Mucosa of stomach (tissue), 1 donor: ENCODE results near the gene MTFP1.
"Not testable (repeated sequence)": the region's sequence is repeated elsewhere in the genome, so short reads cannot be mapped to it uniquely, and the experiment has no call there.

ENCODE experiments used
- H3K27me3 ChIP-seq: one replicate; pipeline ENCODE4 v1.7.0; 2013; ENCODE audit warnings: mild to moderate bottlenecking, low read length; ENCODE audit not compliant: control insufficient read depth, insufficient read depth
- H3K36me3 ChIP-seq: one replicate; pipeline ENCODE4 v1.7.0; 2013; ENCODE audit warnings: low read length; ENCODE audit not compliant: control insufficient read depth, insufficient read depth
- H3K4me1 ChIP-seq: one replicate; pipeline ENCODE4 v1.7.0; 2013; ENCODE audit warnings: mild to moderate bottlenecking, low read length; ENCODE audit not compliant: control insufficient read depth, insufficient read depth
- H3K4me3 ChIP-seq: one replicate; pipeline ENCODE4 v1.7.0; 2013; ENCODE audit warnings: low read length
- H3K9ac ChIP-seq: one replicate; pipeline ENCODE4 v1.7.0; 2013; ENCODE audit warnings: mild to moderate bottlenecking, low read length, moderate library complexity
- H3K9me3 ChIP-seq: one replicate; pipeline ENCODE4 v1.7.0; 2013; ENCODE audit warnings: mild to moderate bottlenecking, low read length, moderate library complexity; ENCODE audit not compliant: control insufficient read depth
- donor health status: Pancreatic carcinoma.

The MTFP1 gene

DNA sequence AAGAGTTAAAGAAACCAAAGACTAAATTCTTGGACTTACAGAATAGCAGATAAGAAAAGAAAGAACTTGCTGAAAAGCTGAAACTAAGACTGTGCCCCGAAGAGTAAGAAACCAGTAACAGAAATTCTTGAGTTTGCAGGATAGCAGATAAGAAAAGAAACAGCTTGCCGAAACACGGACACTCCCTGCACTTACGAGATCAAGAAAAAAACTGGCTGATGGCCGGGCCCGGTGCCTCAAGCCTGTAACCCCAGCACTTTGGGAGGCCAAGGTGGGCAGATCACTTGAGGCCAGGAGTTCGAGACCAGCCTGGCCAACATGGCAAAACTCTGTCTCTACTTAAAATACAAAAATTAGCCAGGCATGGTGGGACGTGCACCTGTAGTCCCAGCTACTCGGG is 25.9 kb downstream of the MTFP1 start:
- not testable (repeated sequence) for H3K36me3 ChIP-seq, H3K27me3 ChIP-seq, H3K9me3 ChIP-seq, H3K9ac ChIP-seq, H3K4me1 ChIP-seq, H3K4me3 ChIP-seq

DNA sequence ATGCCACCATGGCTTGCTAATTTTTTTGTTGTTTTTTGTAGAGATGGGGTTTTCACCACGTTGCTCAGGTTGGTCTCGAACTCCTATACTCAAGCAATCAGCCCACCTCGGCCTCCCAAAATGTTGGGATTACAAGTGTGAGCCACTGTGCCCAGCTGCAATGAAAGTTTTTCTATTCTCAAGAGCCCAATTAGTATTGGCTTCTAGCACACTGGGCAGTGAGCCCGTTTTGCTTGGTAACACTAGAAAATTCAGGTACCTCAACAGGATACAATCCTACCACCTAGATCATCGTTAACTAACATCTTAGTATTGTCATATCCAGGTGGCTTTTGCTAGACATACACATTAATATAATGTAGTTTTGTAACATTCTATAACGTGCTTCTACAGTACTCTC is 27.3 kb downstream of the MTFP1 start:
- no peaks in the 10 kb centered on the region for H3K9me3 ChIP-seq
- H3K9ac ChIP-seq: no peak overlapping the region
- no peaks in the 10 kb centered on the region for H3K27me3 ChIP-seq
- no peak overlapping the region for H3K4me3 ChIP-seq
- H3K36me3 ChIP-seq: no peaks in the 10 kb centered on the region
- H3K4me1 ChIP-seq: no peaks in the 10 kb centered on the region

DNA sequence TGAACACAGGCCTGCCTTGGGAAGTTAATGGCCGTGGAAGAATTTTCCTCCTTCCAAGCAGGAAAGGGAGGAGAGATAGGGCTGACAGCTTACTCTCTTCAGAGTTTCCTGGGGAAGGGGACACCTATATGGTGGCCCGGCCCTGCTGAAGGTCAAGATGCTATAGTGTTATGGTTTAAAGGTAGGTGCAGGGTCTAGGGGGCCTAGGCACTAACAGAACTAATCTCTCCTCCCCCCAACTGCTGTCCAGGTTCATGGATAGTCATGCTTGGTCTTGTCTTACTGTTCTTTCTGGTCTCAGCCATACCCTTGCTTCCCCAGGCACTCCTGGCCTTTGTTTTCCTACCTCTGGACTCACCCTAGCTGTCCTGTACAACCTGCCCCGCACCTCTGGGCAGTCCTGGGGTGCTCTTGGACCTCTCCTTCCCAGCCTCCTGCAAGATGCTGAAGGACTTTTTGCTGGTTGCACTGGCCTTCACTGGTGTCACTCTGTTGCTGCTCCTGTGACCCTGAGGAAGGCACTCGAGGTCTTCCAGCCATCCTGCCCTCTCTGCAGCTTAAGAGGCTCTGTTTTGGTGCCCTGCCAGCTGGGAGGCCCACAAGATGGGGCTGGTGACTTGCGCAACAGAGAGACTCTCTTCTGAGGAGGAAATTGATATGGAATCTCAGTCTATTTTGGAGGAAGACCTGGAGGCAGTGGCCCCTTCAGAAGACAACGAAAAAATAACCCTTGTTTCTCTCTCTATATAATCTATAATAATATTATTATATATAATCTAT is 28.4 kb downstream of the MTFP1 start:
- H3K9ac ChIP-seq: no peak overlapping the region
- H3K27me3 ChIP-seq: no peaks in the 10 kb centered on the region
- H3K36me3 ChIP-seq: no peaks in the 10 kb centered on the region
- no peak overlapping the region for H3K4me3 ChIP-seq
- H3K9me3 ChIP-seq: no peaks in the 10 kb centered on the region
- H3K4me1 ChIP-seq: no peaks in the 10 kb centered on the region

- Histone ChIP-seq H3K4me3 (no peak overlapping the region), H3K9ac (no peak overlapping the region), H3K27me3 (no peaks in the 10 kb centered on the region), H3K36me3 (no peaks in the 10 kb centered on the region), H3K4me1 (no peaks in the 10 kb centered on the region), H3K9me3 (no peaks in the 10 kb centered on the region)
Observed at GRCh38 chr22:30455075-30455840, 29.7 kb downstream of the MTFP1 start.

GRCh38 chr22:30457981-30458380 is 32.4 kb downstream of the MTFP1 start:
- H3K9me3 ChIP-seq: no peaks in the 10 kb centered on the region
- H3K27me3 ChIP-seq: no peaks in the 10 kb centered on the region
- no peak overlapping the region for H3K4me3 ChIP-seq
- H3K9ac ChIP-seq: no peak overlapping the region
- no peaks in the 10 kb centered on the region for H3K36me3 ChIP-seq
- no peaks in the 10 kb centered on the region for H3K4me1 ChIP-seq

DNA sequence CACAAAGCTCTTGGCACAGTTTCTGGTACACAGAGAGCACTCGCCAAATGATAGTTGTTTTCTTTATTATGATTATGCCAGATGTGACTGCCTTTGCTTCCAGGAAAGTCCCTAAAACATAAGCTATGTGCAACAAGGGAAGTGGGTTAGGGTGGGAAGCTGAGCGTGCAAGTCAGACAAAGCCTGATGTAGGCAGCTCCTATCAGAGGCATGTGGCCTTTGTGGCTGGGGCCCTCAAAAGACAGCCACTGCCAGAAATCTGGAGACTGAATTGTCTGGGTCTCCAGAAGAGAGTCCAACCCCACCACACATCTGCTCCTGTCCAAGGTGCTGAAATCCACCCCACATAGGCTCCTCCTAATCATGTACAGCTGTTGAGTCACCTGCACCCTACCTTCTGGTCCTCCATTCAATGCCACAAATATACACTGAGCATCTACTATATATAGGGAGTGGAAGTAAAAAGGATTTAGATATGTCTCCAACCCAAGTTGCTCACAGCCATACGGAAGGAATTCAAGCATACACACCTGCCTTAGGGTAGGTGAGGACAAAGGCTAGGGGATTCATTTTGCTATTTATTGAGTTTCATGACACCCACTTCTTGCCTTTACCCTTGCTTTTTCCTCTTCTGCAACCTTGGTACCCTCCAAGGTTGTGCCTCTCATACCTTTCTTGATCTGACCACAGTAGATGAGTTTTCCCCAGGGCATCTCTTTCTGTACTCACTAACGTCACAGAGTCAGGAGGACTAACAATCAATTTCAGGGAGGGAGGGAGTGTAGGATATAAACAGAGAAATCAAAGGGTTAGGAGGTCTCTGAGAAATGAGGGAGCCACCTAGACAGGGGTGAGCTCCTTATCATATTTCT is 33.8 kb downstream of the MTFP1 start:
- Histone ChIP-seq H3K4me3 (no peak overlapping the region), H3K9me3 (no peaks in the 10 kb centered on the region), H3K27me3 (no peaks in the 10 kb centered on the region), H3K4me1 (no peaks in the 10 kb centered on the region), H3K36me3 (no peaks in the 10 kb centered on the region), H3K9ac (no peak overlapping the region)

- no peak overlapping the region for H3K4me3 ChIP-seq
- H3K4me1 ChIP-seq: no peaks in the 10 kb centered on the region
- no peak overlapping the region for H3K9ac ChIP-seq
- H3K27me3 ChIP-seq: no peaks in the 10 kb centered on the region
- H3K9me3 ChIP-seq: no peaks in the 10 kb centered on the region
- H3K36me3 ChIP-seq: no peaks in the 10 kb centered on the region
Observed at GRCh38 chr22:30460147-30460546, 34.6 kb downstream of the MTFP1 start.

DNA sequence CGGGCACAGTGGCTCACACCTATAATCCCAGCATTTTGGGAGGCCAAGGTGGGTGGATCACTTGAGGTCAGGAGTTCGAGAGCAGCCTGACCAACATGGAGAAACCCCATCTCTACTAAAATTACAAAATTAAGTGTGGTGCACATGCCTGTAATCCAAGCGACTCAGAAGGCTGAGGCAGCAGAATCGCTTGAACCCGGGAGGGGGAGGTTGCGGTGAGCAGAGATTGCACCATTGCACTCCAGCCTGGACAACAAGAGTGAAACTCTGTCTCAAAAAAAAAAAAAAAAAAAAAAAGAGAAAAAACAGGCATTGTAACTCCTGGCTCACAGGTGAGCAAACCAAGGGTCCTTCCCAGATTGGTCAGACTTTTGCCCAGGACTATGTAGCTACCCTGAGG is 35.0 kb downstream of the MTFP1 start:
- not testable (repeated sequence) for H3K36me3 ChIP-seq, H3K9ac ChIP-seq, H3K9me3 ChIP-seq, H3K27me3 ChIP-seq, H3K4me1 ChIP-seq, H3K4me3 ChIP-seq

- Histone ChIP-seq H3K4me3 (no peak overlapping the region), H3K9me3 (no peaks in the 10 kb centered on the region), H3K4me1 (no peaks in the 10 kb centered on the region), H3K9ac (no peak overlapping the region), H3K36me3 (no peaks in the 10 kb centered on the region), H3K27me3 (no peaks in the 10 kb centered on the region)
Observed at GRCh38 chr22:30469165-30469564, 43.6 kb downstream of the MTFP1 start.

GRCh38 chr22:30470655-30471054 is 45.1 kb downstream of the MTFP1 start:
- Histone ChIP-seq H3K4me3 (no peak overlapping the region), H3K4me1 (no peaks in the 10 kb centered on the region), H3K9me3 (no peaks in the 10 kb centered on the region), H3K9ac (no peak overlapping the region), H3K36me3 (no peaks in the 10 kb centered on the region), H3K27me3 (no peaks in the 10 kb centered on the region)

GRCh38 chr22:30471616-30472318 is 46.2 kb downstream of the MTFP1 start, which contains the start of gene SEC14L3:
TSS of gene SEC14L3 (minus strand) at chr22:30472017. CDS start at chr22:30471958, 59 bp downstream.
- Histone ChIP-seq H3K9ac (no peak within 1 kb of the TSS), H3K9me3 (no peaks in the 10 kb centered on the region), H3K27me3 (no peaks in the 10 kb centered on the region), H3K4me3 (no peak within 1 kb of the TSS), H3K36me3 (no peaks in the 10 kb centered on the region), H3K4me1 (no peaks in the 10 kb centered on the region)
